GM21529 (cell line): ENCODE measurements around the gene SLC25A53.
"Not testable (repeated sequence)": the region's sequence is repeated elsewhere in the genome, so short reads cannot be mapped to it uniquely, and the experiment has no call there.

Experiments
- ATAC-seq: cut with Tn5 transposase; IDR thresholded peaks from one replicate; pipeline ENCODE4 v1.9.1; 2021; ENCODE audit not compliant: unreplicated experiment

The SLC25A53 gene

DNA sequence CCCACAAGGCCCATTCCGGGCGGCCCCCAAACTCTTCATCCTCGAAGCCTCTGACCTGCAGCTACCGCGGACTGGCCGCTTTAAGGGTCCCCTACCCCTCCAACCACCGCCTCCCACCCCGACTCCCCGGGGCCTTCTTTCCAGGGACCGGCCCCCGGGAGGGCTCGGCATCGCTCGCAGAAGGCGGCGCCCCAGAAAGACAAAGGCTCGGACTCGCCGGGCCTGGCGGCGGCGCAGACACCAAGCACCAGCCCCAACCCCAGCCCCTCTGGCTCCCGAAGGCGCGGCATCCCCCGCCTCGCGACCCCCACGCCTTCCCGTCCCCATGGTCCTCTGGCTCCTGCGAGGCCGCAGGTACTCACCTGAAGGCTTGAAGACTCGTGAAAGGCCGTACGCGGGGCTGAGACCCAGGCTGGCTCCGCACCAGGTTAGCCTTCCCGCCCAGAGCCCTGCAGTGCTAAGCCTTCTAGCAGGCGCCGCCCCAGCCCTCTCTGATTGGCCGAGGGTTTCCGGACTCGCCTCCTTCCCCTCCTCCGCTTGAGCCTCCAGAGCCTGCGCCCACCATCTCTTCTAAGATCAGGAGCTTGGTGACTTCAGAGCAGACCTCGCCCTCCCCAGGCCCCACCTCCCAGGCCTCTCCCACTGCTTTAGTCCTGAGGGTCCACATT, 80.9 kb downstream of the SLC25A53 start, which contains the start of gene TMSB15C:
Gene TMSB15C (minus strand): TSS at position 459 of the 668 bp plus-strand sequence.
- peak; percentile 98 for ATAC-seq

DNA sequence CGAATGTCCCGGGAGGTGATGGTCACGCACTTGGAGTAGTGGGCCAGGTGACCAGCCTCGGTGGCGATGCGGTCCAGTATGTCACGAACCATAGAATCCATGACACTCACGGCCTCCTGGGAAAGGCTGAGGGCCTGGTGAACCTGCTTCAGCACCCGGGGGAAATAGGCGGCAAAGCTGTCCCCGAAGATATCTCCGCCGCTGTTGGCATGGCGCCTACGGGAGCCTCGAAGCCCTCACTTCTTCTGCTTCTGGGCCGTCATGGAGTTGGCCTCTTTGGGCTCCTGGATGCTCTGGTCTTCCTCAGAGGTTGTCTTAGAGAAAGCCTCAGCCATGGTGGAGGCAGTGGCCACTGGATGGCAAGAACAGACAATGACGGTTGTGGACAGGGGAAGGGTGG, 94.2 kb downstream of the SLC25A53 start:
- ATAC-seq, result not testable (repeated sequence)

DNA sequence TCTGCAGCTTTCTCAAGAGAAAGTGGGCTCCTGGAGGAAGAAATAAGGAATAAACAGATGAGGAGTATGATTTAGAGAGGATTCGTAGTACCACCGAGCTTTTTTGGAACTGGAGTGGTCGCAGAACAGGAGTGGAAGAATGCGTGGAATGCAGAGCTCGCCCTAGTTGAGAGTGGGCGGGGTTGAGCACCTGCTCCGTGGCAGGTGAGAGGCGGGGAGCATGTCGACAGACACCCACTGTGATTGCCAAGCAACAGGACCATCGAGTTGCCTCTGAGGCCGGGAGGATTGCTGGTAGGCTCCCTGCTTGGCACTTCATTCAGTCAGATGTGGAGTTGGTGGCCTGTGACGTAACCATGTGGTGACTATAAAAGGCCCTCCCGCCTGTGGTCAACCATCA, 101.9 kb downstream of the SLC25A53 start:
- not testable (repeated sequence) for ATAC-seq
